Loucy (cell line): Measurements from ENCODE around the gene CENPP.

Experiments used
- H2AFZ ChIP-seq: fragments of 200-600 bp; sonication (generic); 2 replicates; pipeline ENCODE4 v1.6.0; 2016; ENCODE audit warnings: antibody characterized with exemption, mild to moderate bottlenecking, low read length, moderate library complexity
- H3F3A ChIP-seq: fragments of 200-600 bp; 2 replicates; pipeline ENCODE4 v1.6.0; 2016; ENCODE audit warnings: antibody characterized with exemption, low read depth, mild to moderate bottlenecking
- H3K27me3 ChIP-seq: fragments of 200-600 bp; sonication (generic); 2 replicates; pipeline ENCODE4 v1.6.1; 2014; ENCODE audit warnings: low read length, mild to moderate bottlenecking; ENCODE audit not compliant: insufficient read depth, poor library complexity, severe bottlenecking
- H3K36me3 ChIP-seq: fragments of 200-600 bp; sonication (generic); 2 replicates; pipeline ENCODE4 v1.6.1; 2016; ENCODE audit warnings: low read length; ENCODE audit not compliant: insufficient read depth
- H3K4me1 ChIP-seq: fragments of 200-600 bp; sonication (generic); 2 replicates; pipeline ENCODE4 v1.5.1; 2014; ENCODE audit warnings: low read length, mild to moderate bottlenecking; ENCODE audit not compliant: insufficient read depth, poor library complexity, severe bottlenecking
- H3K4me2 ChIP-seq: fragments of 200-600 bp; sonication (generic); 2 replicates; pipeline ENCODE4 v1.6.0; 2014; ENCODE audit warnings: antibody characterized with exemption, low read length, low read depth, mild to moderate bottlenecking; ENCODE audit not compliant: poor library complexity, severe bottlenecking
- H3K4me3 ChIP-seq: fragments of 200-600 bp; sonication (generic); 2 replicates; pipeline ENCODE4 v1.5.1; 2014; ENCODE audit warnings: low read length, mild to moderate bottlenecking, mixed read lengths; ENCODE audit not compliant: poor library complexity, severe bottlenecking
- H3K79me2 ChIP-seq: fragments of 200-600 bp; sonication (generic); 2 replicates; pipeline ENCODE4 v1.6.1; 2014; ENCODE audit warnings: low read length; ENCODE audit not compliant: insufficient read depth
- H3K9ac ChIP-seq: fragments of 200-600 bp; sonication (generic); 2 replicates; pipeline ENCODE4 v1.6.0; 2014; ENCODE audit warnings: mild to moderate bottlenecking, low read depth, low read length, moderate library complexity; ENCODE audit not compliant: poor library complexity, severe bottlenecking
- H3K9me2 ChIP-seq: fragments of 200-600 bp; sonication (generic); replicated peaks from 2 replicates; pipeline ENCODE4 v1.6.1; 2016; ENCODE audit warnings: low read depth, low read length, mixed read lengths
- H3K9me3 ChIP-seq: fragments of 200-600 bp; sonication (generic); 2 replicates; pipeline ENCODE4 v1.6.1; 2014; ENCODE audit warnings: mild to moderate bottlenecking, antibody characterized with exemption, low read length, low read depth; ENCODE audit not compliant: insufficient read depth
- H4K20me1 ChIP-seq: fragments of 200-600 bp; sonication (generic); 2 replicates; pipeline ENCODE4 v1.6.0; 2014; ENCODE audit warnings: antibody characterized with exemption, low read length, mild to moderate bottlenecking; ENCODE audit not compliant: insufficient read depth, poor library complexity, severe bottlenecking
- EZH2phosphoT487 ChIP-seq: fragments of 200-600 bp; IDR thresholded peaks from 2 replicates; pipeline ENCODE4 v1.6.1; 2018; ENCODE audit warnings: antibody characterized with exemption, mild to moderate bottlenecking, moderate library complexity, borderline replicate concordance
- TF ChIP-seq, protein P1 (sequence below): fragments of 200-600 bp; sonication (generic); conservative IDR thresholded peaks from 2 replicates; pipeline ENCODE4 v1.5.1; 2014; ENCODE audit warnings: mild to moderate bottlenecking, antibody characterized with exemption, low read length

Gene CENPP

DNA sequence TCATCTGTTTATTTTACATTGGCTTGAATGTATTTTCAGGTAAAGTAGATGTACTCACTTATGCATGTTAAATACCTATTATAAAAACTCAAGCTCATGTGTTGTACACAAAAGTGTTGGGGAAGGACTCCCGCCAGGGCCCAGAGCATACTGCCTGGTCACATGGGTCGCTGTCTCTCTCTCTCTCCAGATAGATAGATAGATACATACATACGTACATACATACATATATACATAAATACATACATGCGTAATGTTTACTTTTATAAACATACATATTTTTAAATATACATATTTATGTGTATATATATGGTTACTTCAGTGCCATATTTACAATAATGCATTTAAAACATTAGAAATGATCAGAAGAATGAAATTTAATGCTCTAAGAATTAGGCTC, 131.8 kb downstream of the CENPP start:
- Histone ChIP-seq H3K27me3 (no peaks in the 10 kb centered on the region), H2AFZ (no peak overlapping the region), H3F3A (no peaks in the 10 kb centered on the region), H3K36me3 (no peaks in the 10 kb centered on the region), H3K9ac (no peak overlapping the region), H3K9me3 (no peaks in the 10 kb centered on the region), H4K20me1 (no peaks in the 10 kb centered on the region), H3K9me2 (no peaks in the 10 kb centered on the region), H3K4me3 (no peak overlapping the region), H3K4me1 (no peaks in the 10 kb centered on the region), H3K4me2 (no peak overlapping the region), H3K79me2 (no peaks in the 10 kb centered on the region)
- TF ChIP-seq, protein P1, sequence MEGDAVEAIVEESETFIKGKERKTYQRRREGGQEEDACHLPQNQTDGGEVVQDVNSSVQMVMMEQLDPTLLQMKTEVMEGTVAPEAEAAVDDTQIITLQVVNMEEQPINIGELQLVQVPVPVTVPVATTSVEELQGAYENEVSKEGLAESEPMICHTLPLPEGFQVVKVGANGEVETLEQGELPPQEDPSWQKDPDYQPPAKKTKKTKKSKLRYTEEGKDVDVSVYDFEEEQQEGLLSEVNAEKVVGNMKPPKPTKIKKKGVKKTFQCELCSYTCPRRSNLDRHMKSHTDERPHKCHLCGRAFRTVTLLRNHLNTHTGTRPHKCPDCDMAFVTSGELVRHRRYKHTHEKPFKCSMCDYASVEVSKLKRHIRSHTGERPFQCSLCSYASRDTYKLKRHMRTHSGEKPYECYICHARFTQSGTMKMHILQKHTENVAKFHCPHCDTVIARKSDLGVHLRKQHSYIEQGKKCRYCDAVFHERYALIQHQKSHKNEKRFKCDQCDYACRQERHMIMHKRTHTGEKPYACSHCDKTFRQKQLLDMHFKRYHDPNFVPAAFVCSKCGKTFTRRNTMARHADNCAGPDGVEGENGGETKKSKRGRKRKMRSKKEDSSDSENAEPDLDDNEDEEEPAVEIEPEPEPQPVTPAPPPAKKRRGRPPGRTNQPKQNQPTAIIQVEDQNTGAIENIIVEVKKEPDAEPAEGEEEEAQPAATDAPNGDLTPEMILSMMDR, result no peak
- TF ChIP-seq EZH2phosphoT487, result no peak

DNA sequence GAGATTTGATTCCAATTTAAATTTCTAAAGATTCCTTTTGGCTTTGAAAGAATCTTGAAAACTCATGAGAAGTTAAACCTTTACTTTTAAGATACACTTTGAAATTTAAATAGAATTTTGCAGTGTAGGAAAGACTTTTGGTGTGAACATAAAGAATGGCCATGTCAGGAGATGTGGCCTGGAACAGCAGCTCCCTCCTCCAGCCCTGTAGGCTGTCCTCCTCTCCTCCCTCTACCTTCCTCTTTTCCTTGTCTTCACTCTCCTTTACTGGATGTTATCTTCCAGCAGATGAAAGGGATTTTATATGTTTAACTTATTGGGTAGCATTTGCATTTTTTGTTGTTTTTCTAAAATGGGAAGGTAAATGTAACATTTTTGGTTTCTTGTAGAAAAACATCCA, 137.6 kb downstream of the CENPP start:
- Histone ChIP-seq H2AFZ (no peak overlapping the region), H3K9ac (no peak overlapping the region), H3K27me3 (no peaks in the 10 kb centered on the region)

DNA sequence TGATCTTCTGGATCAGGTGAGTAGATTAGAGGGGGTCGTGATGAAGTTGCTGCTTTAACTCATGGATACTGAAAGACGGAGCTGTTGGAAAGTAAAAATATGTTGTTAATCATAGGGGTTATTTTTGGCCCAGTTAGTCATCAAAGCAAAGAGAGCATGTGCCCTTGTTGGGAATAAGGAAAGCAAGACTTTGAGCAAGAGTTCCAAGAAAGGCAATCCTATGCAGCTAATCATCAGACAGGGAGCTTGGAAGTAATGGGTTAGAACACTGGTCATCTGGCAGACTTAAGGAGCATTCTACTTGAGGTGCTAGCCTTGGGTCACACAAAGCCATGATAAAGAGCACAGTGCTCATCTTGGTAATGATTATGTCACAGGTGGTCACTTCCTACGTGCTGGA, 138.2 kb downstream of the CENPP start:
- Histone ChIP-seq H3K9ac (no peak overlapping the region), H3K4me1 (no peaks in the 10 kb centered on the region), H3K9me3 (no peaks in the 10 kb centered on the region), H3F3A (no peaks in the 10 kb centered on the region), H2AFZ (no peak overlapping the region), H4K20me1 (no peaks in the 10 kb centered on the region), H3K27me3 (no peaks in the 10 kb centered on the region), H3K9me2 (no peaks in the 10 kb centered on the region), H3K79me2 (no peaks in the 10 kb centered on the region), H3K4me3 (no peak overlapping the region), H3K36me3 (no peaks in the 10 kb centered on the region), H3K4me2 (no peak overlapping the region)
- TF ChIP-seq, protein P1, result no peak
- TF ChIP-seq EZH2phosphoT487, result no peak

More for the DNA sequence above, 137.6 kb downstream of the CENPP start:
- Histone ChIP-seq H3K4me1 (no peaks in the 10 kb centered on the region), H4K20me1 (no peaks in the 10 kb centered on the region), H3K4me3 (no peak overlapping the region), H3K79me2 (no peaks in the 10 kb centered on the region), H3F3A (no peaks in the 10 kb centered on the region), H3K36me3 (no peaks in the 10 kb centered on the region), H3K9me3 (no peaks in the 10 kb centered on the region), H3K9me2 (no peaks in the 10 kb centered on the region), H3K4me2 (no peak overlapping the region)
- TF ChIP-seq, protein P1, result no peak
- no peak for TF ChIP-seq EZH2phosphoT487
